Activated T-helper 1 cell treated with anti-CD3 and anti-CD28 coated beads, Interleukin-12 subunit alpha, Interleukin-12 subunit beta, Interleukin-2, Interleukin-4 antibody, amounts not matched to agents 30 ng/mL and 10 ng/mL and 1 ng/mL, durations not matched to agents 14 hours and 24 hours and 36 hours (primary cell): ENCODE measurements around the gene HOMEZ. TPM values are rescaled to one million over a fixed set of nuclear protein-coding genes. Genes with fewer than 3 reads are reported as not detected.
A peak's percentile ranks its signal among the peaks of the same experiment; 100 is the strongest.
"Not testable (repeated sequence)": the region's sequence is repeated elsewhere in the genome, so short reads cannot be mapped to it uniquely, and the experiment has no call there.

Experiments used
- DNase-seq: peaks from one replicate; pipeline ENCODE4 v3.0.0; 2021; ENCODE audit warnings: low spot score
- H3K27ac Mint-ChIP-seq: one replicate; pipeline ENCODE4 v1.8.0; 2021; ENCODE audit warnings: mild to moderate bottlenecking, mixed read lengths
- H3K27me3 Mint-ChIP-seq: one replicate; pipeline ENCODE4 v1.8.0; 2022; ENCODE audit warnings: mild to moderate bottlenecking, moderate library complexity, mixed read lengths; ENCODE audit not compliant: insufficient read depth
- H3K36me3 Mint-ChIP-seq: one replicate; pipeline ENCODE4 v1.8.0; 2021; ENCODE audit warnings: low read depth, mixed read lengths
- H3K4me1 Mint-ChIP-seq: one replicate; pipeline ENCODE4 v1.8.0; 2021; ENCODE audit warnings: low read depth, mixed read lengths
- H3K4me3 Mint-ChIP-seq: one replicate; pipeline ENCODE4 v1.8.0; 2021; ENCODE audit warnings: mild to moderate bottlenecking, moderate library complexity, mixed read lengths
- H3K9me3 Mint-ChIP-seq: one replicate; pipeline ENCODE4 v1.8.0; 2021; ENCODE audit warnings: mixed read lengths
- intact Hi-C: fragments of 100-400 bp; cut with micrococcal nuclease; formaldehyde crosslinking; loops from one replicate; pipeline ENCODE4 v1.15.1; 2024
- total RNA-seq: library from RNA; stranded (reverse); gene quantifications from 2 replicates; pipeline ENCODE4 v1.2.3, GENCODE V29; 2022

Gene HOMEZ
- total RNA-seq, 1 donor from 2014 or later, result 10.9 TPM

DNA sequence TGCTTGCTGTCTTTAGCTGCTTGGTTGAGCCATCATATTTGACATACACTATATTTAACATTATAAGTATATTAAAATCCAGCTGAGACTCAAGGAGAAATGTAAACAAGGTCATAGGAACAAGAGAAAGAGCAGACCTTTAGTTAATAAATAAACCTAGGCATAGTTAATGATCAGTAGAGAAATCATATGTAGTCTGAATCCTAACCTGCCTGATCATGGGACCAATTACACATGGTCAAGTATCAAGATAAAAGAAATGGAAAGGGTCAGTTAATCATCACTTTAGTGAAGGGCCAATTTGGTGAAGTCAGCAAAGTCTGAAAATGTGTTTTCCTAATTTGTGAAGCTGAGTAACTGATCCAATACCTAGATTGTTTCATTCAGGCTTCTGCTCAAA is 40.6 kb downstream of the HOMEZ start:
- Mint-ChIP-seq H3K4me1 (no peaks in the 10 kb centered on the region), H3K36me3 (no peaks in the 10 kb centered on the region), H3K4me3 (no peak overlapping the region), H3K27ac (no peak overlapping the region), H3K9me3 (no peaks in the 10 kb centered on the region), H3K27me3 (peaks cover 18% of the 10 kb centered on the region)
- DNase-seq, result no peak
- intact Hi-C loops, result no loop called here

DNA sequence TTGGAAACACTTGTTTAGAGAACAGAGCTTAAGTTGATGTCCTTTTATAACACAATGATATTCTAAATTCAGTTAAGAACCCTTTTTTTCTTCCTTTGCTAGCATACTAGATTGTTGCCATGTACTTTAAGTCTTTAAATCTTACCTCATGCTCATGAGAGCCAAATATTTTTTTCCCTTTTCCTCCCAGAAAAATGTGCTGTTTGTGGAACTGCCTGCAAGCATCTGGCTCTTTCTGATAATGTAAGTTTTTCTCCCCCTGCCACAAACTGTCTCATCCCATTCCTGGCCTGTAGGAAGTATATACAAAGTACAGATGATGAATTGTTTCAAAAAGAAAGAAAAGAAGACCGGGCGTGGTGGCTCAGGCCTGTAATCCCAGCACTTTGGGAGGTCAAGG is 42.9 kb downstream of the HOMEZ start:
- no peaks in the 10 kb centered on the region for H3K9me3 Mint-ChIP-seq
- H3K27ac Mint-ChIP-seq, result no peak overlapping the region
- H3K4me1 Mint-ChIP-seq, result no peaks in the 10 kb centered on the region
- intact Hi-C loops, result no loop called here
- H3K36me3 Mint-ChIP-seq, result no peaks in the 10 kb centered on the region
- peaks cover 19% of the 10 kb centered on the region for H3K27me3 Mint-ChIP-seq
- no peak overlapping the region for H3K4me3 Mint-ChIP-seq
- no peak for DNase-seq

DNA sequence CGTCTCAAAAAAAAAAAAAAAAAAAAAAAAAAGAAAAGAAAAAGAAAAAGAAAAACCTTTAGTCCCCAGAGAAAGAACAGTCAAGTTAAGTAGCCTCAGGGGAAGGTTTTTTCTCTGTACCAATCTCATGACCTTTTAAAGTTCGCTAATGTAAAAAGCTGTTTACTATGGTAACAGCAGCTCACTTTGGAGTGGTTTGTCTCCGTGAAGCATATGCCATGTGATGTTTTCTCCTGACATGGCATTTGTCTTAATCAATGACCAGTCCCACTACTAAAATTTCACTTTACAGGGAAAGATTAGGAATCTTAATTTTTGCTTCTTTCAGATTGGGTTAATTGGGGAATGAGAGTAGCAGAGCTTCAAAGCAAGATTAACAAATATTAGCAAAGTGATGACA is 43.9 kb downstream of the HOMEZ start:
- Mint-ChIP-seq H3K4me1 (peaks cover 7% of the 10 kb centered on the region), H3K36me3 (no peaks in the 10 kb centered on the region), H3K9me3 (no peaks in the 10 kb centered on the region), H3K4me3 (no peak overlapping the region), H3K27me3 (peaks cover 23% of the 10 kb centered on the region), H3K27ac (no peak overlapping the region)
- no peak for DNase-seq
- intact Hi-C loops, result no loop called here

DNA sequence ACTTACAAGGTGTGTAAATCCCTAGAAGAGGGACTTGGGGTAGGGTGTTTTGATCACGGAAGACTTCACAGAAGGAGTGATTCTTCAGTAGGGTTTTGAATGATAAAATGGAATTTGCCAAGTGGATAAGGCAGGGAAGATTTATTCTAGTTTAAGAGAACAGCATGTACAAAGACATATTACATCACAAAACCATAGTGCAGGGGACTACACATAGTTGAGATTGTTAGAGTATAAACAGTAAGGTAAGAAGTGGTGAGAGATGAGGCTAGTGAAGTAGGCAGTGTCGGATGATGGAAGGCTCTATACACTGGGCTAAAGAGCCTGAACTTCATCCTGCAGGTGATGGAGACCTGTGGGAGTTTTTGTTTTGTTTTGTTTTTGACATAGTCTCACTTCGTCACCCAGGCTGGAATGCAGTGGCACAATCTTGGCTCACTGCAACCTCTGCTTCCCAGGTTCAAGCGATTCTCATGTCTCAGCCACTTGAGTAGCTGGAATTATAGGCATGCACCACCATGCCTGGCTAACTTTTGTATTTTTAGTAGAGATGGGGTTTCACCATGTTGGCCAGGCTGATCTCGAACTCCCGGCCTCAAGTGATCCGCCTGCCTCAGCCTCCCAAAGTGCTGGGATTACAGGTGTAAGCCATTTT is 44.7 kb downstream of the HOMEZ start:
- H3K36me3 Mint-ChIP-seq, H3K4me3 Mint-ChIP-seq, DNase-seq, H3K4me1 Mint-ChIP-seq, intact Hi-C loops, H3K27ac Mint-ChIP-seq, H3K9me3 Mint-ChIP-seq: not testable (repeated sequence)
- peaks cover 22% of the 10 kb centered on the region for H3K27me3 Mint-ChIP-seq

DNA sequence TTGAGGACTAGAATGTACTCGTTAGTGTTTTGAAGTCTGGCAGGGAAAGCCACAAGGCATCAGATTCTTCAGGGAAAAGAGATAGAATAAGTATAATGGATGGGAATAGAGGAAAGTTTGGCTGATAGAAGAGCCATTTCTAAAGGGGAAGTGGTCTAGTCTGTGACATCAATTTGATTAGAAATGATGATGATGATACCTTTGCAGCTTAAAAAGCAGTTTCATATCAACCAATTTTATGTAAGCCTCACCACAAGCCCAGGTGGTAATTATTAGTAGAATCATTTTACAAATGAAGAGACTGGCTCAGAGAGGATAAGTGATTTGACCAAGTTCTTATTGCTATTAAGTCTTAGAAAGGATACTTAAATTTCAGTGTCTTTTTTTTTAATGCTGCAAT is 45.3 kb downstream of the HOMEZ start:
- Mint-ChIP-seq H3K4me3 (no peak overlapping the region), H3K4me1 (peaks cover 7% of the 10 kb centered on the region), H3K9me3 (no peaks in the 10 kb centered on the region), H3K36me3 (no peaks in the 10 kb centered on the region), H3K27me3 (peaks cover 21% of the 10 kb centered on the region), H3K27ac (no peak overlapping the region)
- no peak for DNase-seq
- intact Hi-C loops, result no loop called here

DNA sequence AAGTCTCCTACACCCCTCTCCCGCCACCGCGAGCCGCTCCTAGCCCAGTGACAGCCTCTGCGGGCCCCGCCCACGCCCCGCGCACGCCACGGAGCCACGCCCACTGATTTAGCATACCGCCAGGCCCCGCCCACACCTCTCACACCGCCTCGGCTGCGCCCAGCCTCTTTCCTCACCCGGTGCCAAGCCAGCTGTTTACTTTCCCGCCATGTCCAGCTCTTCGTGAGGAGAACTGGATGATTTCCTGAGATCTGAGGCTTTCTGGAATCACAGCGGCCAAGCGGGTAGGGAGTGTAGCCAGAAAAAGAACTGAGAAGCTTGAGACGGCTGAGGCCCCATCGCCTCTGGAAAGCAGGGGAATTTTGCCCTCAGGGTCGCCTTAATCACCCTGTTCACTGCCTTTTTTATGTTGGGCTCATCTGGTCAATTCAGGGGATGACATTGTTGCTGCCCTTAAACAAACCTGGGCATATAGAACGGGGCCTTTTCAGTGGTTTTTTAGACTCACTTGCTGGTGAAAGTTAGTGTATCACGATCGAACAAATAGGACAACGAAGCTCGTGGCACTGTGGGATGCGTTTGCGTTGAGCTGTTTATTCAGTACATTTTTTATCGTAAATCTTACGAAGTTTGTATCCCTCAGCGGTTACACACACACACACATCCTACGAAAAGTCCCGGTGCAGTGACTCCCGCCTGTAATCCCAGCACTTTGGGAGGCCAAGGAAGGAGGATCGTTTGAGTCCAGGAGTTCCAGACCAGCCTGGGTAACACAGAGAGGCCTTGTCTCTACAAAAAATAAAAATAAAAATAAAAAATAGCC is 47.9 kb downstream of the HOMEZ start, which contains the start of gene RNF212B:
Gene RNF212B (plus strand): TSS at position 165 of the 823 bp plus-strand sequence. CDS start 2,410 bp downstream, outside the sequence.
- intact Hi-C loops, result loop anchor here (2.0 kb wide), 1 partner anchor 49 kb away; the partner anchor contains the start of gene HOMEZ
- H3K9me3 Mint-ChIP-seq, result no peaks in the 10 kb centered on the region
- H3K36me3 Mint-ChIP-seq, result no peaks in the 10 kb centered on the region
- H3K4me1 Mint-ChIP-seq, result peaks cover 7% of the 10 kb centered on the region
- no peak within 1 kb of the TSS for H3K27ac Mint-ChIP-seq
- peaks cover 19% of the 10 kb centered on the region for H3K27me3 Mint-ChIP-seq
- peak within 1 kb of the TSS; percentile 37 for H3K4me3 Mint-ChIP-seq
- DNase-seq, result peak; percentile 73

DNA sequence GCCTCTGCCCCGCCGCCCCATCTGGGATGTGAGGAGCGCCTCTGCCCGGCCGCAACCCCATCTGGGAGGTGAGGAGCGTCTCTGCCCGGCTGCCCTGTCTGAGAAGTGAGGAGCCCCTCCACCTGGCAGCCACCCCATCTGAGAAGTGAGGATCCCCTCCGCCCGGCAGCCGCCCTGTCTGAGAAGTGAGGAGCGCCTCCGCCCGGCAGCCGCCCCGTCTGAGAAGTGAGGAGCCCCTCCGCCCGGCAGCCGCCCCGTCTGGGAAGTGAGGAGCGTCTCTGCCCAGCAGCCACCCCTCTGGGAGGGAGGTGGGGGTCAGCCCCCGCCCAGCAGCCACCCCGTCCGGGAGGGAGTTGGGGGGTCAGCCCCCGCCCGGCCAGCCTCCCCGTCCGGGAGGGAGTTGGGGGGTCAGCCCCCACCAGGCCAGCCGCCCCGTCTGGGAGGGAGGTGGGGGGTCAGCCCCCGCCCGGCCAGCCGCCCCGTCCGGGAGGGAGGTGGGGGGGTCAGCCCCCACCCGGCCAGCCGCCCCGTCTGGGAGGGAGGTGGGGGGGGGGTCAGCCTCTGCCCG is 53.6 kb downstream of the HOMEZ start:
- H3K9me3 Mint-ChIP-seq, DNase-seq, H3K27ac Mint-ChIP-seq, intact Hi-C loops, H3K4me1 Mint-ChIP-seq, H3K27me3 Mint-ChIP-seq, H3K36me3 Mint-ChIP-seq, H3K4me3 Mint-ChIP-seq: not testable (repeated sequence)

DNA sequence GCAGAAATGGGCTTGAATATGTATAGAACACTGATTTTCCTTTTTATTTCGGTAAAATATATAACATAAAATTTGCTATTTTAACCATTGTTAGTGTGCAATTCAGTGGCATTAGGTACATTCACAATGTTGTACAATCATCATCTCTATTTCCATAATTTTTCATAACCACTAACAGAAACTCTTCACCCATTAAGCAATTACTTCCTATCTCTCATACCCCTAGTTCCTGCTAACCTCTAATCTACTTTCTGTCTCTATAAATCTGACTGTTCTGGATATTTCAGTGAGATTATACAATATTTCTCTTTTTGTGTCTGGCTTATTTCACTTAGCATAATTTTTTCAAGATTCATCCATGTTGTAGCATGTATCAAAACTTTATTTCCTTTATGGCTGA is 57.1 kb downstream of the HOMEZ start:
- H3K36me3 Mint-ChIP-seq, result no peaks in the 10 kb centered on the region
- peaks cover 7% of the 10 kb centered on the region for H3K27me3 Mint-ChIP-seq
- DNase-seq, result no peak
- no peaks in the 10 kb centered on the region for H3K4me1 Mint-ChIP-seq
- H3K4me3 Mint-ChIP-seq, result no peak overlapping the region
- no peak overlapping the region for H3K27ac Mint-ChIP-seq
- intact Hi-C loops, result no loop called here
- H3K9me3 Mint-ChIP-seq, result no peaks in the 10 kb centered on the region

DNA sequence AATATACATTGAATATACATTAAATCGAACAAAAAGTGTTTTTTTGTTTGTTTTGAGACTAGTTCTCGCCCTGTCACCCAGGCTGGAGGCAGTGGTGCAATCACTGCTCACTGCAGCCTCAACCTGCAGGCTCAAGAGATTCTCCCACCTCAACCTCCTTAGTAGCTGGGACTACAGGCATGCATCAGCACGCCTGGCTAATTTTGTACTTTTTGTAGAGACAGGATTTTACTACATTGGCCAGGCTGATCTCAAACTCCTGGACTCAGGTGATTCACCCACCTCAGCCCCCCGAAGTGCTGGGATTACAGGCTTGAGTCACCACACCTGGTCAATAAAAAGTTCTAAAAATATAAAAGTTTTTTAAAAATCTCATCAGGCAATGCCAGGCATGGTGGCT is 58.4 kb downstream of the HOMEZ start:
- Mint-ChIP-seq H3K9me3 (no peaks in the 10 kb centered on the region), H3K27ac (no peak overlapping the region), H3K27me3 (peaks cover 7% of the 10 kb centered on the region), H3K36me3 (no peaks in the 10 kb centered on the region), H3K4me1 (no peaks in the 10 kb centered on the region), H3K4me3 (no peak overlapping the region)
- intact Hi-C loops, result no loop called here
- no peak for DNase-seq

DNA sequence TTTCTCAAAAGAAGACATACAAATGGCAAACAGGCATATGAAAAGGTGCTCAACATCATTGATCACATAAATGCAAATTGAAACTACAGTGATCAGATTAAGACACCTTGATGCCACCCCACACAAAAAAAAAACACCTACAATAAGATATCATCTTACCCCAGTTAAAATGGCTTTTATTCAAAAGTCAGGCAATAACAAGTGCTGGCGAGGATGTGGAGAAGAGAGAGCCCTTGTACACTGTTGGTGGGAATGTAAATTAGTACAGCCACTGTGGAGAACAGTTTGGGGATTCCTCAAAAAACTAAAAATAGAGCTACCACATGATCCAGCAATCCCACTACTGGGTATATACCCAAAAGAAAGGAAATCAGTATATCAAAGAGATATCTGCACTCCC is 61.0 kb downstream of the HOMEZ start:
- H3K4me3 Mint-ChIP-seq, H3K9me3 Mint-ChIP-seq, intact Hi-C loops, H3K27ac Mint-ChIP-seq, H3K4me1 Mint-ChIP-seq, DNase-seq, H3K27me3 Mint-ChIP-seq, H3K36me3 Mint-ChIP-seq: not testable (repeated sequence)

Other genes starting within 250 kb of the HOMEZ start
- not detected in 2 replicates for gene PSMB11, start 243.9 kb downstream of the HOMEZ start, total RNA-seq
- gene CDH24, start 228.6 kb downstream of the HOMEZ start, total RNA-seq, result 1.0 and 1.2 TPM in 2 replicates
- 221 and 225 TPM in 2 replicates for gene ACIN1, start 191.0 kb downstream of the HOMEZ start, total RNA-seq
- 49.7 and 55.6 TPM in 2 replicates for gene C14orf119, start 190.6 kb downstream of the HOMEZ start, total RNA-seq
- gene CIROP, start 181.1 kb downstream of the HOMEZ start, total RNA-seq, result not detected in 2 replicates
- not detected in 2 replicates for gene CEBPE, start 166.9 kb downstream of the HOMEZ start, total RNA-seq
- gene SLC7A8, start 102.5 kb downstream of the HOMEZ start, total RNA-seq, result not detected in 2 replicates
- not detected in 2 replicates for gene RNF212B, start 48.2 kb downstream of the HOMEZ start, total RNA-seq
- gene PPP1R3E, start 16.7 kb upstream of the HOMEZ start, total RNA-seq, result 16.6 and 17.3 TPM in 2 replicates
- 4.1 and 7.1 TPM in 2 replicates for gene BCL2L2, start 20.7 kb upstream of the HOMEZ start, total RNA-seq
- gene PABPN1, start 35.3 kb upstream of the HOMEZ start, total RNA-seq, result 252 and 266 TPM in 2 replicates
- 3.1 and 5.0 TPM in 2 replicates for gene SLC22A17, start 66.8 kb upstream of the HOMEZ start, total RNA-seq
- gene EFS, start 79.0 kb upstream of the HOMEZ start, total RNA-seq, result not detected in 2 replicates
- gene IL25, start 86.7 kb upstream of the HOMEZ start, total RNA-seq, result not detected in 2 replicates
- gene CMTM5, start 90.9 kb upstream of the HOMEZ start, total RNA-seq, result not detected in 2 replicates
- 0.52 and 0.59 TPM in 2 replicates for gene MYH6, start 122.1 kb upstream of the HOMEZ start, total RNA-seq
- 0.05 TPM in 2 replicates for gene MYH7, start 149.5 kb upstream of the HOMEZ start, total RNA-seq
- gene NGDN, start 183.6 kb upstream of the HOMEZ start, total RNA-seq, result 80.1 and 84.5 TPM in 2 replicates